SU-DHL-6 (cell line): Measurements from ENCODE around the gene GFOD2.

Experiments used
- CTCF ChIP-seq: fragments of 200-600 bp; sonication (generic); IDR thresholded peaks from one replicate; pipeline ENCODE4 v1.5.1; 2017; ENCODE audit warnings: antibody characterized with exemption, mild to moderate bottlenecking, low read length, moderate library complexity; ENCODE audit not compliant: insufficient read depth, poor library complexity, severe bottlenecking
- EZH2phosphoT487 ChIP-seq: fragments of 200-600 bp; sonication (generic), shearing (Covaris generic); conservative IDR thresholded peaks from 2 replicates; pipeline ENCODE4 v1.6.1; 2018; ENCODE audit warnings: mild to moderate bottlenecking, antibody characterized with exemption, low read length, moderate library complexity, mixed read lengths

GRCh38 chr16:67697422-67698185, 21.5 kb downstream of the GFOD2 start:
- no peak for TF ChIP-seq CTCF
- TF ChIP-seq EZH2phosphoT487: no peak
